Tibial artery (tissue), 4 donors: ENCODE measurements around the gene C3orf18.

Experiments used
- DNase-seq, 2 donors: peaks; one replicate each; pipeline ENCODE4 v3.0.0-alpha.2; 2019
- H3K27ac ChIP-seq, 2 donors: fragments of 200-600 bp; sonication (generic) in 1 of 2; 1 replicate in 1 of 2; 2 replicates in 1 of 2; pipeline ENCODE4 v1.5.1; 2018 to 2019; ENCODE audit warnings: mild to moderate bottlenecking in 1 of 2
- H3K27me3 ChIP-seq, 2 donors: fragments of 200-600 bp; sonication (generic) in 1 of 2; one replicate each; pipeline versions ENCODE4 v1.5.1 to v1.6.0; 2016 to 2019
- H3K36me3 ChIP-seq, 3 donors: fragments of 200-600 bp; sonication (generic) in 2 of 3; one replicate each; pipeline ENCODE4 v1.5.1; 2016 to 2019; ENCODE audit warnings: mild to moderate bottlenecking in 2 of 3
- H3K4me1 ChIP-seq, 4 donors: fragments of 200-600 bp; sonication (generic) in 2 of 4; 1 replicate in 3 of 4; 2 replicates in 1 of 4; pipeline ENCODE4 v1.5.1; 2016 to 2019
- H3K4me3 ChIP-seq, 2 donors: fragments of 200-600 bp; sonication (generic) in 1 of 2; 1 replicate in 1 of 2; 2 replicates in 1 of 2; pipeline ENCODE4 v1.5.1; 2018 to 2019; ENCODE audit warnings: mild to moderate bottlenecking in 2 of 2
- H3K9me3 ChIP-seq, 3 donors: fragments of 200-600 bp; sonication (generic) in 1 of 3; one replicate each; pipeline ENCODE4 v1.5.1; 2016 to 2019
- CTCF ChIP-seq, 2 experiments: fragments of 200-600 bp in 1 of 2; fragments of 450-650 bp in 1 of 2; IDR thresholded peaks; one replicate each; pipeline ENCODE4 v1.5.1; 2017 to 2019; ENCODE audit warnings: antibody characterized with exemption in 2 of 2, mild to moderate bottlenecking in 1 of 2, moderate library complexity in 1 of 2
- intact Hi-C: fragments of 100-400 bp; cut with DNase I; formaldehyde crosslinking; loops from one replicate; pipeline ENCODE4 v1.15.0; 2023; ENCODE audit warnings: low total_unique reads

Gene C3orf18

GRCh38 chr3:50530001-50530970 lies 37.3 kb downstream of the C3orf18 start:
- no peak overlapping the region for H3K4me3 ChIP-seq

GRCh38 chr3:50525987-50526386 lies 41.6 kb downstream of the C3orf18 start:
- intact Hi-C loops = no loop called here
- DNase-seq = peak in 1 of 2 donors; percentile 40

More at GRCh38 chr3:50530001-50530970, 37.3 kb downstream of the C3orf18 start:
- intact Hi-C loops = no loop called here
- peaks cover 0 to 9% (median 8%) of the 10 kb centered on the region in 4 donors for H3K4me1 ChIP-seq
- H3K27ac ChIP-seq = no peak overlapping the region
- peaks cover 0 to under 1% of the 10 kb centered on the region in 2 donors for H3K27me3 ChIP-seq
- no peak for TF ChIP-seq CTCF (IDR thresholded peaks at IDR 0.05)
- no peak for DNase-seq
- H3K36me3 ChIP-seq = no peaks in the 10 kb centered on the region
- H3K9me3 ChIP-seq = no peaks in the 10 kb centered on the region

GRCh38 chr3:50525191-50525910 lies 42.2 kb downstream of the C3orf18 start:
- Histone ChIP-seq H3K36me3 (no peaks in the 10 kb centered on the region), H3K4me1 (no peaks in the 10 kb centered on the region), H3K27ac (no peak overlapping the region), H3K4me3 (no peak overlapping the region), H3K9me3 (no peaks in the 10 kb centered on the region), H3K27me3 (peaks cover 0 to 8% of the 10 kb centered on the region in 2 donors)
- no peak for TF ChIP-seq CTCF (IDR thresholded peaks at IDR 0.05)
- no peak for DNase-seq
- intact Hi-C loops = no loop called here

More at GRCh38 chr3:50525987-50526386, 41.6 kb downstream of the C3orf18 start:
- Histone ChIP-seq H3K9me3 (no peaks in the 10 kb centered on the region), H3K4me1 (no peaks in the 10 kb centered on the region), H3K4me3 (no peak overlapping the region), H3K36me3 (no peaks in the 10 kb centered on the region), H3K27me3 (peaks cover 0 to 6% of the 10 kb centered on the region in 2 donors), H3K27ac (no peak overlapping the region)
- TF ChIP-seq CTCF (IDR thresholded peaks at IDR 0.05) = no peak

DNA sequence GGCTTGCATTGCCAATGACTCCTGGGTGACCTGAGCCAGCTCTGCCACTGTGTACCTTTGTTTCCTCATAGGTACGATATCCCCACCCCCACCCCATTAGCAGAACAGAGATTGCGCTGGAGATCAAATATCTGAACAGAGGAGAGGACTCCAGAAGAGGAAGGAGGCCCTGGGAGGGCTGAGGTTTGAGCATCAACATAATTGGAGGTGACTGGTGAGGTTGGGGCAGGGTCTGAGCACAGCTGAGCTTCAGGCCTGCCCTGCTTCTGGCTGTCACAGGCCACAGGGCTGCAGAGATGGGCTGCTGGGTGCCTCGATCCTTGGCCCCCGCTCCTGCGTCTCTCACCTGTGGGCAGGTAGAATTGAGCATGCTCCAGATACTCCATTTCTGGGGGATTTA lies 42.8 kb downstream of the C3orf18 start:
- Histone ChIP-seq H3K27ac (no peak overlapping the region), H3K4me1 (no peaks in the 10 kb centered on the region), H3K27me3 (peaks cover 0 to 8% of the 10 kb centered on the region in 2 donors), H3K4me3 (no peak overlapping the region), H3K9me3 (no peaks in the 10 kb centered on the region), H3K36me3 (no peaks in the 10 kb centered on the region)
- no peak for TF ChIP-seq CTCF (IDR thresholded peaks at IDR 0.05)
- no peak for DNase-seq
- intact Hi-C loops = no loop called here

DNA sequence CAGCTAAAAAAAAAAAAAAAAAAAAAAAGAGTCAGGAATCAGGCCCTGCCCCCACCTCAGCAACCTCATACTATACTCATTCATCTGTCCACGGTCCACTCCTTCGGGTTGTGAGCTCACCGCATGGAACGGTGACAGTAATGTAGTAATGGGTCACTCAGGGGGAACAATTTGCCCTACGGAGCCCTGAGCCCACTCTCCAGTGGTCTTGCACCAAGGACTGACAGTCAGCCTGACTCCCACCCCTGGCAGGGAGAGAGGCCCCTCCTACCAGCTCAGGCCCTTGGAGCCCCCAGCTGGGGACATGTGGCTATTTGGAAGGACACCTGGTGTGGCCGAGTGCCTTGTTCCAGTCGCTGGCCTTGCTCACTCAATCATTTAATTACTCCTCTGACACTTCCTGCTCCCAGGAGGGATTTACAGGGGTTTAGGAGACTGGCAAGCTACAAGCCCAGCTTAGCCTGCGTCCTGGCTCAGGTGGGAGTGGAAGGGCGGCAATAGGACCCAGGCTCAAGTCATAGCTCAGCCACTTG lies 44.2 kb downstream of the C3orf18 start:
- Histone ChIP-seq H3K4me3 (no peak overlapping the region), H3K27ac (no peak overlapping the region), H3K36me3 (no peaks in the 10 kb centered on the region), H3K4me1 (no peaks in the 10 kb centered on the region), H3K27me3 (peaks cover 0 to 8% of the 10 kb centered on the region in 2 donors), H3K9me3 (no peaks in the 10 kb centered on the region)
- TF ChIP-seq CTCF (IDR thresholded peaks at IDR 0.05) = no peak
- intact Hi-C loops = no loop called here
- no peak for DNase-seq
